Thyroid gland (tissue), 4 donors: ENCODE results near the gene KRT3. TPM values are rescaled to one million over a fixed set of nuclear protein-coding genes. Genes with fewer than 3 reads are reported as not detected.

Source experiments
- DNase-seq, 2 donors: peaks; one replicate each; pipeline ENCODE4 v3.0.0-alpha.2; 2019
- H3K27ac ChIP-seq, 3 donors: fragments of 200-600 bp; sonication (generic); 1 replicate in 2 of 3; 2 replicates in 1 of 3; pipeline ENCODE4 v1.5.1; 2016 to 2019; ENCODE audit warnings: mild to moderate bottlenecking in 1 of 3, moderate library complexity in 1 of 3
- H3K27me3 ChIP-seq: fragments of 200-600 bp; sonication (generic); one replicate; pipeline ENCODE4 v1.5.1; 2019
- H3K36me3 ChIP-seq, 2 donors: fragments of 200-600 bp; sonication (generic); one replicate each; pipeline ENCODE4 v1.5.1; 2016 to 2019
- H3K4me1 ChIP-seq, 2 donors: fragments of 200-600 bp; sonication (generic); one replicate each; pipeline ENCODE4 v1.5.1; 2017 to 2019
- H3K4me3 ChIP-seq, 3 donors: fragments of 200-600 bp; sonication (generic); replicated peaks in 1 of 3; 1 replicate in 2 of 3; 2 replicates in 1 of 3; pipeline ENCODE4 v1.5.1; 2016; ENCODE audit warnings: mild to moderate bottlenecking in 1 of 3
- H3K9me3 ChIP-seq: fragments of 200-600 bp; sonication (generic); one replicate; pipeline ENCODE4 v1.5.1; 2017
- CTCF ChIP-seq, 6 experiments: fragments of 200-600 bp in 3 of 6; fragments of 450-650 bp in 3 of 6; sonication (generic) in 3 of 6; IDR thresholded peaks; one replicate each; pipeline ENCODE4 v1.5.1; 2016 to 2019; ENCODE audit warnings: antibody characterized with exemption in 6 of 6, mild to moderate bottlenecking in 2 of 6, inconsistent platforms in 1 of 6, moderate library complexity in 1 of 6
- POLR2A ChIP-seq, 2 donors: fragments of 450-650 bp; IDR thresholded peaks; one replicate each; pipeline ENCODE4 v1.6.1; 2017; ENCODE audit warnings: antibody characterized with exemption in 2 of 2, mild to moderate bottlenecking in 2 of 2, moderate library complexity in 1 of 2
- WGBS, 2 donors: methylation state at CpG; one replicate each; pipeline ENCODE4 v1.1.5; 2017; 5-methylcytosine and 5-hydroxymethylcytosine counted together
- intact Hi-C: fragments of 100-400 bp; cut with DNase I; formaldehyde crosslinking; loops from one replicate; pipeline ENCODE4 v1.15.1; 2023
- total RNA-seq, 4 donors: library from RNA; depleted of rRNA; stranded (reverse); fragments of >200 nt; gene quantifications; one replicate each; pipeline ENCODE4 v1.2.3, GENCODE V29; 2016

KRT3 gene
- total RNA-seq, 4 donors from 2014 or later = not detected

DNA sequence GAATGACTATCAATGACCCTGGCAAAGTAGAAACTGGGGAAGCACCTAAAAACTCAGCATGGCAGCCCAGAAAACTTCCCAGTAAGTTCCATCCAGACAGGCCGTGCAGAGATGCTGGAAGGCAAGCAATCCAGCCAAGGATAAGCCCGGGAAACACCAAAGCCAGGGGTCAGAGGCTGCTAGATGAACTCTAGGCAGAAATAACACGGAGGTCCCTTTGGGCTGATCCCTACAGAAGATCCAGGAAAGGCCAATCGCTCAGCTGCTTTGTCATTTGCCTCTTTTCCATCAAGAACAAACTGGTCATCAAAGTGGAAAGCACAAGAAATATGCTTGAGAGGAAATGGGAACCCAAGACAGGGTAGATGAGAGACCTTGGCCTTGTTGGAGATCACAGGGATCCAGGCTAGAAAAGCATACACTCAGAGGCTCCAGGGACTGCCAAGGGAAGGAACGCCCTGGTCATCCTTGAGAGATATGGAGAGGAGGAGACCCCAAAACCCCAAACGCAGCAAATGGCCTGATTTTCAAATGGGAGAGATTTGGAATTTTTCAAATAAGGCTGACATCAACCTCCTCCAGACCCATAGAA lies 31.7 kb upstream of the KRT3 start:
- intact Hi-C loops = no loop called here
- Histone ChIP-seq H3K36me3 (no peaks in the 10 kb centered on the region), H3K27ac (no peak overlapping the region), H3K4me3 (no peak overlapping the region), H3K27me3 (no peaks in the 10 kb centered on the region), H3K9me3 (no peaks in the 10 kb centered on the region), H3K4me1 (peaks cover 0 to 3% of the 10 kb centered on the region in 2 donors)
- WGBS, 2 donors = 88 to 92% methylated on average over 6 of the region's 6 CpGs
- no peak for DNase-seq
- no peak for TF ChIP-seq POLR2A (IDR thresholded peaks at IDR 0.05)
- TF ChIP-seq CTCF (IDR thresholded peaks at IDR 0.05) = no peak

GRCh38 chr12:52826611-52827498 lies 30.9 kb upstream of the KRT3 start:
- Histone ChIP-seq H3K27me3 (no peaks in the 10 kb centered on the region), H3K36me3 (no peaks in the 10 kb centered on the region), H3K27ac (no peak overlapping the region), H3K4me1 (peaks cover 0 to 3% of the 10 kb centered on the region in 2 donors), H3K4me3 (no peak overlapping the region), H3K9me3 (no peaks in the 10 kb centered on the region)
- 90 to 94% methylated on average over 11 of the region's 11 CpGs for WGBS, 2 donors
- TF ChIP-seq POLR2A (IDR thresholded peaks at IDR 0.05) (no peak), CTCF (IDR thresholded peaks at IDR 0.05) (no peak)
- DNase-seq = no peak
- intact Hi-C loops = no loop called here

GRCh38 chr12:52825961-52826360 lies 30.0 kb upstream of the KRT3 start:
- DNase-seq = no peak
- Histone ChIP-seq H3K4me3 (no peak overlapping the region), H3K9me3 (no peaks in the 10 kb centered on the region), H3K4me1 (peaks cover 0 to 3% of the 10 kb centered on the region in 2 donors), H3K27ac (no peak overlapping the region), H3K27me3 (no peaks in the 10 kb centered on the region), H3K36me3 (no peaks in the 10 kb centered on the region)
- WGBS, 2 donors = 74 to 75% methylated on average over 4 of the region's 4 CpGs
- TF ChIP-seq POLR2A (IDR thresholded peaks at IDR 0.05) (no peak), CTCF (IDR thresholded peaks at IDR 0.05) (no peak)
- intact Hi-C loops = no loop called here

- Histone ChIP-seq H3K4me1 (peaks cover 0 to 3% of the 10 kb centered on the region in 2 donors), H3K4me3 (no peak overlapping the region), H3K9me3 (no peaks in the 10 kb centered on the region), H3K36me3 (no peaks in the 10 kb centered on the region), H3K27me3 (no peaks in the 10 kb centered on the region), H3K27ac (no peak overlapping the region)
- WGBS, 2 donors = 93 to 94% methylated on average over 5 of the region's 5 CpGs
- no peak for TF ChIP-seq CTCF (IDR thresholded peaks at IDR 0.05)
- no peak for TF ChIP-seq POLR2A (IDR thresholded peaks at IDR 0.05)
- DNase-seq = no peak
- intact Hi-C loops = no loop called here
Measured at GRCh38 chr12:52824741-52825410, 29.0 kb upstream of the KRT3 start.
